HepG2 (cell line): Measurements from ENCODE around the gene PIP4K2C. TPM values are rescaled to one million over a fixed set of nuclear protein-coding genes. Genes with fewer than 3 reads are reported as not detected.

Source experiments
- DMTF1 ChIP-seq: sonication (generic); formaldehyde crosslinking; IDR thresholded peaks from 2 replicates; pipeline ENCODE4 v1.4.0; 2020; ENCODE audit warnings: mild to moderate bottlenecking, missing genetic modification reagents
- HMGA1 ChIP-seq: sonication (generic); formaldehyde crosslinking; conservative IDR thresholded peaks from 2 replicates; pipeline ENCODE4 v1.4.0; 2020; ENCODE audit warnings: missing genetic modification reagents
- NFAT5 ChIP-seq: sonication (generic); formaldehyde crosslinking; IDR thresholded peaks from 2 replicates; pipeline ENCODE4 v1.4.0; 2020; ENCODE audit warnings: missing genetic modification reagents
- NPAS2 ChIP-seq: sonication (generic); formaldehyde crosslinking; IDR thresholded peaks from 2 replicates; pipeline ENCODE4 v1.8.0; 2022; ENCODE audit warnings: mild to moderate bottlenecking, missing genetic modification reagents, borderline replicate concordance
- PLSCR1 ChIP-seq: sonication (generic); formaldehyde crosslinking; IDR thresholded peaks from 2 replicates; pipeline ENCODE4 v1.5.0; 2020; ENCODE audit warnings: missing genetic modification reagents, mild to moderate bottlenecking, borderline replicate concordance
- RARA ChIP-seq: IDR thresholded peaks from 2 replicates; pipeline ENCODE4 v1.6.1; 2016; ENCODE audit warnings: missing genetic modification reagents, missing compliant biosample characterization
- REPIN1 ChIP-seq: sonication (generic); formaldehyde crosslinking; IDR thresholded peaks from 2 replicates; pipeline ENCODE4 v1.8.0; 2022; ENCODE audit warnings: missing genetic modification reagents, low read depth, mild to moderate bottlenecking, borderline replicate concordance
- SMYD3 ChIP-seq: sonication (generic); formaldehyde crosslinking; IDR thresholded peaks from 2 replicates; pipeline ENCODE4 v1.8.1; 2023; ENCODE audit warnings: mild to moderate bottlenecking, missing genetic modification reagents
- YY1 ChIP-seq: IDR thresholded peaks from 2 replicates; pipeline ENCODE4 v1.6.1; 2011; ENCODE audit warnings: low read length, low read depth, moderate library complexity, mild to moderate bottlenecking; ENCODE audit not compliant: insufficient read depth, insufficient replicate concordance
- ZBTB34 ChIP-seq: sonication (generic); formaldehyde crosslinking; IDR thresholded peaks from 2 replicates; pipeline ENCODE4 v1.8.0; 2022; ENCODE audit warnings: mild to moderate bottlenecking, missing genetic modification reagents
- ZNF224 ChIP-seq: sonication (generic); formaldehyde crosslinking; IDR thresholded peaks from 2 replicates; pipeline ENCODE4 v1.5.0; 2020; ENCODE audit warnings: mild to moderate bottlenecking, missing genetic modification reagents
- ZNF512 ChIP-seq: sonication (generic); formaldehyde crosslinking; IDR thresholded peaks from 2 replicates; pipeline ENCODE4 v1.4.0; 2020; ENCODE audit warnings: mild to moderate bottlenecking, missing genetic modification reagents
- ZNF574 ChIP-seq: sonication (generic); formaldehyde crosslinking; IDR thresholded peaks from 2 replicates; pipeline ENCODE4 v1.4.0; 2020; ENCODE audit warnings: missing genetic modification reagents
- polyA plus RNA-seq, 8 experiments: library from polyadenylated mRNA; depleted of rRNA in 3 of 8; stranded (reverse) in 7 of 8; unstranded in 1 of 8; fragments of >200 nt; fragmentation: Illumina TruSeq in 4 of 8; extraction: Trizol in 4 of 8; gene quantifications; 2 replicates each; pipeline versions ENCODE4 v1.2.1 to v1.2.3, GENCODE V29; 2011 to 2016; ENCODE audit warnings: low read depth in 4 of 8, missing spikeins in 1 of 8, mixed read lengths in 1 of 8; ENCODE audit not compliant: insufficient read depth in 1 of 8
- total RNA-seq, 5 experiments: library from RNA; depleted of rRNA; stranded (reverse); fragments of >200 nt; fragmentation: Illumina TruSeq; extraction: Trizol; gene quantifications; 2 replicates each; pipeline ENCODE4 v1.2.3, GENCODE V29; 2016; ENCODE audit warnings: low read depth in 1 of 5

The PIP4K2C gene
- total and polyA plus RNA-seq, 2 of the 13 experiments (the other 11 are each of a cell fraction or from before 2014, with no cell fraction given) = 23.3 to 26.4 TPM

GRCh38 chr12:57583008-57583831 lies 7.8 kb upstream of the PIP4K2C start (continued):
- TF ChIP-seq NFAT5 (no peak), PLSCR1 (no peak), DMTF1 (CRISPR knock-in tag) (no peak), REPIN1 (no peak), YY1 (no peak), ZNF224 (no peak), ZNF512 (CRISPR knock-in tag) (no peak), SMYD3 (no peak), ZBTB34 (no peak), ZNF574 (CRISPR knock-in tag) (peak; percentile 24; the same call in 1 of the 2 replicates), RARA (no peak), HMGA1 (CRISPR knock-in tag) (no peak), NPAS2 (CRISPR knock-in tag) (no peak)
